ENCODE results near the gene DNAJB13. TPM values are rescaled to one million over a fixed set of nuclear protein-coding genes. Genes with fewer than 3 reads are reported as not detected.

DNAJB13 gene
- total and polyA plus RNA-seq, 12 donors, result not detected

- Histone ChIP-seq H3K9me3 (no peaks in the 10 kb centered on the region), H3K4me3 (no peak overlapping the region), H3K27me3 (no peaks in the 10 kb centered on the region), H3K4me1 (peaks cover 0 to 9% (median 0%) of the 10 kb centered on the region in 9 donors), H3K27ac (no peak overlapping the region), H3K36me3 (peaks cover 0 to 36% (median 4%) of the 10 kb centered on the region in 9 donors)
- no peak for TF ChIP-seq CTCF (IDR thresholded peaks at IDR 0.05)
- 94 to 95% methylated on average over 13 of the region's 13 CpGs for WGBS, 2 donors
- intact Hi-C loops (cut with DNase I), result no loop called here
- DNase-seq (no peak), ATAC-seq (no peak)
These were observed 48.2 kb downstream of the DNAJB13 start for GRCh38 chr11:73998846-73999575.

- DNase-seq (no peak), ATAC-seq (no peak)
- intact Hi-C loops (cut with DNase I), result no loop called here
- TF ChIP-seq CTCF (IDR thresholded peaks at IDR 0.05), result no peak
- no peaks in the 10 kb centered on the region for H3K27me3 ChIP-seq
- 89% methylated on average over 8 of the region's 8 CpGs for WGBS, 2 donors
- H3K36me3 ChIP-seq, result peaks cover 0 to 44% (median 4%) of the 10 kb centered on the region in 9 donors
- no peak overlapping the region for H3K4me3 ChIP-seq
- H3K4me1 ChIP-seq, result peaks cover 0 to 10% (median 0%) of the 10 kb centered on the region in 9 donors
- H3K9me3 ChIP-seq, result no peaks in the 10 kb centered on the region
- no peak overlapping the region for H3K27ac ChIP-seq
These were observed 48.9 kb downstream of the DNAJB13 start for GRCh38 chr11:73999581-74000306.

- peaks cover 0 to 50% (median 4%) of the 10 kb centered on the region in 9 donors for H3K36me3 ChIP-seq
- no peak overlapping the region for H3K4me3 ChIP-seq
- intact Hi-C loops (cut with DNase I), result no loop called here
- ATAC-seq (no peak), DNase-seq (no peak)
- H3K27me3 ChIP-seq, result no peaks in the 10 kb centered on the region
- no peaks in the 10 kb centered on the region for H3K9me3 ChIP-seq
- no peak overlapping the region for H3K27ac ChIP-seq
- WGBS, 2 donors, result 88 to 89% methylated on average over 14 of the region's 14 CpGs
- no peak for TF ChIP-seq CTCF (IDR thresholded peaks at IDR 0.05)
- peaks cover 0 to 13% (median 0%) of the 10 kb centered on the region in 9 donors for H3K4me1 ChIP-seq
These were observed 49.7 kb downstream of the DNAJB13 start for GRCh38 chr11:74000307-74001133.

GRCh38 chr11:74001822-74002286 is 51.0 kb downstream of the DNAJB13 start:
- no peak overlapping the region for H3K27ac ChIP-seq
- WGBS, 2 donors, result 84 to 87% methylated on average over 7 of the region's 7 CpGs
- intact Hi-C loops (cut with DNase I), result no loop called here
- ATAC-seq (no peak), DNase-seq (no peak)
- H3K9me3 ChIP-seq, result no peaks in the 10 kb centered on the region
- no peak overlapping the region for H3K4me3 ChIP-seq
- no peak for TF ChIP-seq CTCF (IDR thresholded peaks at IDR 0.05)
- H3K36me3 ChIP-seq, result peaks cover 0 to 59% (median 4%) of the 10 kb centered on the region in 9 donors
- H3K27me3 ChIP-seq, result no peaks in the 10 kb centered on the region
- peaks cover 0 to 18% (median 0%) of the 10 kb centered on the region in 9 donors for H3K4me1 ChIP-seq
